GM23338 (cell line): Measurements from ENCODE around the gene COL4A2.

Source experiments
- CREB1 ChIP-seq: fragments of 250-450 bp; sonication (Bioruptor Pico); IDR thresholded peaks from 2 replicates; pipeline ENCODE4 v1.5.0; 2020; ENCODE audit warnings: low read depth, mild to moderate bottlenecking, moderate library complexity
- EZH2 ChIP-seq: fragments of 200-600 bp; sonication (generic); IDR thresholded peaks from one replicate; pipeline ENCODE4 v1.8.0; 2017; ENCODE audit warnings: antibody characterized with exemption, mild to moderate bottlenecking, low read depth; ENCODE audit not compliant: unreplicated experiment
- EZH2phosphoT487 ChIP-seq: fragments of 200-600 bp; sonication (generic); IDR thresholded peaks from one replicate; pipeline ENCODE4 v1.8.1; 2018; ENCODE audit warnings: antibody characterized with exemption; ENCODE audit not compliant: unreplicated experiment
- POLR2AphosphoS5 ChIP-seq: IDR thresholded peaks from 2 replicates; pipeline ENCODE4 v1.6.1; 2016; ENCODE audit warnings: antibody characterized with exemption, low read depth
- ZNF331 ChIP-seq: fragments of 250-450 bp; sonication (Bioruptor Pico); IDR thresholded peaks from 2 replicates; pipeline ENCODE4 v1.5.0; 2020; ENCODE audit warnings: low read depth, mild to moderate bottlenecking, moderate library complexity
- TF ChIP-seq, protein P1 (sequence below), 2 experiments: fragments of 200-600 bp in 1 of 2; sonication (generic) in 1 of 2; conservative IDR thresholded peaks; 2 replicates each; pipeline versions ENCODE4 v1.5.1 to v1.6.1; 2016 to 2017; ENCODE audit warnings: antibody characterized with exemption in 2 of 2, low read depth in 2 of 2, mild to moderate bottlenecking in 2 of 2, moderate library complexity in 1 of 2
- TF ChIP-seq, protein P2 (sequence below): IDR thresholded peaks from one replicate; pipeline ENCODE4 v1.6.1; 2018; ENCODE audit warnings: antibody characterized with exemption; ENCODE audit not compliant: unreplicated experiment

DNA sequence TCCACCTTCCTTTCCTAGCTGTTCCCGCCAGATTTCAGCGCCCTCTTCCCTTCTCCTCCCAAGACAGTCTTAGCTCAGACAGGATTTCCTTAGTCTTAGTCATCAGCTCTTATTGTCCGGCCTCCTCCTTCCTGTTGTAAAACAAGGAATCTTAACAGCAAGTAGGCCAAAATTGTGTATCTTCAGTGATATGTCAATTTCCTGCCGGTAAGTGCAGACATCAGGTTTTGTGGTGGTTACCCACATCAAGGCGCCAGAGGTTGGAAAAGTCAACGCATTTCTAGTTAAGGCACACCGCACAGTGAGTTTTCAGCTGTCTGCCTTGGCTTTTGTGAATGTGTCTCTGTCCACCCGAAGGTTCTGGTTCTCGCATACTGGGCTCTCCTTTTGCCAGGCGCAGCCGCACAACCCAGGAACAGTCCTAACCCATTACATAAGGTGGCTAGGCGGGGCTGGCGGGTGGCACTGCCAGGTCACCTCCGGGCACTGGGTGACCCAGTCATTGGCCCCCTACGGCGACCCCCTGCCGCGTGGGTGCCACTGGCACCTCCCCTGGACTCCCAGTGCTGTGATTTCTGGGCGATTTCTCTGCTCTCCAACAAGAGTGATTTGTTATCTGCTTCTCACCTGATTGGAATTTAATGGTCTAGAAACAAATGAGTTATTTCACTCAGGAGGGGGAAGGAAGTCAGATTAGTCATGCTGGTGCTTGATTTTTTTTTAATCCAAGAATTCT lies 12.9 kb downstream of the COL4A2 start:
- TF ChIP-seq, protein P1, sequence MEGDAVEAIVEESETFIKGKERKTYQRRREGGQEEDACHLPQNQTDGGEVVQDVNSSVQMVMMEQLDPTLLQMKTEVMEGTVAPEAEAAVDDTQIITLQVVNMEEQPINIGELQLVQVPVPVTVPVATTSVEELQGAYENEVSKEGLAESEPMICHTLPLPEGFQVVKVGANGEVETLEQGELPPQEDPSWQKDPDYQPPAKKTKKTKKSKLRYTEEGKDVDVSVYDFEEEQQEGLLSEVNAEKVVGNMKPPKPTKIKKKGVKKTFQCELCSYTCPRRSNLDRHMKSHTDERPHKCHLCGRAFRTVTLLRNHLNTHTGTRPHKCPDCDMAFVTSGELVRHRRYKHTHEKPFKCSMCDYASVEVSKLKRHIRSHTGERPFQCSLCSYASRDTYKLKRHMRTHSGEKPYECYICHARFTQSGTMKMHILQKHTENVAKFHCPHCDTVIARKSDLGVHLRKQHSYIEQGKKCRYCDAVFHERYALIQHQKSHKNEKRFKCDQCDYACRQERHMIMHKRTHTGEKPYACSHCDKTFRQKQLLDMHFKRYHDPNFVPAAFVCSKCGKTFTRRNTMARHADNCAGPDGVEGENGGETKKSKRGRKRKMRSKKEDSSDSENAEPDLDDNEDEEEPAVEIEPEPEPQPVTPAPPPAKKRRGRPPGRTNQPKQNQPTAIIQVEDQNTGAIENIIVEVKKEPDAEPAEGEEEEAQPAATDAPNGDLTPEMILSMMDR (conservative IDR thresholded peaks at IDR 0.05; ENCODE audit: low read depth in 2 of 2), result no peak
- no peak for TF ChIP-seq CREB1 (CRISPR knock-in tag)
- TF ChIP-seq POLR2AphosphoS5, result no peak
- TF ChIP-seq EZH2phosphoT487, result no peak
- no peak for TF ChIP-seq ZNF331
- no peak for TF ChIP-seq EZH2
- TF ChIP-seq, protein P2, sequence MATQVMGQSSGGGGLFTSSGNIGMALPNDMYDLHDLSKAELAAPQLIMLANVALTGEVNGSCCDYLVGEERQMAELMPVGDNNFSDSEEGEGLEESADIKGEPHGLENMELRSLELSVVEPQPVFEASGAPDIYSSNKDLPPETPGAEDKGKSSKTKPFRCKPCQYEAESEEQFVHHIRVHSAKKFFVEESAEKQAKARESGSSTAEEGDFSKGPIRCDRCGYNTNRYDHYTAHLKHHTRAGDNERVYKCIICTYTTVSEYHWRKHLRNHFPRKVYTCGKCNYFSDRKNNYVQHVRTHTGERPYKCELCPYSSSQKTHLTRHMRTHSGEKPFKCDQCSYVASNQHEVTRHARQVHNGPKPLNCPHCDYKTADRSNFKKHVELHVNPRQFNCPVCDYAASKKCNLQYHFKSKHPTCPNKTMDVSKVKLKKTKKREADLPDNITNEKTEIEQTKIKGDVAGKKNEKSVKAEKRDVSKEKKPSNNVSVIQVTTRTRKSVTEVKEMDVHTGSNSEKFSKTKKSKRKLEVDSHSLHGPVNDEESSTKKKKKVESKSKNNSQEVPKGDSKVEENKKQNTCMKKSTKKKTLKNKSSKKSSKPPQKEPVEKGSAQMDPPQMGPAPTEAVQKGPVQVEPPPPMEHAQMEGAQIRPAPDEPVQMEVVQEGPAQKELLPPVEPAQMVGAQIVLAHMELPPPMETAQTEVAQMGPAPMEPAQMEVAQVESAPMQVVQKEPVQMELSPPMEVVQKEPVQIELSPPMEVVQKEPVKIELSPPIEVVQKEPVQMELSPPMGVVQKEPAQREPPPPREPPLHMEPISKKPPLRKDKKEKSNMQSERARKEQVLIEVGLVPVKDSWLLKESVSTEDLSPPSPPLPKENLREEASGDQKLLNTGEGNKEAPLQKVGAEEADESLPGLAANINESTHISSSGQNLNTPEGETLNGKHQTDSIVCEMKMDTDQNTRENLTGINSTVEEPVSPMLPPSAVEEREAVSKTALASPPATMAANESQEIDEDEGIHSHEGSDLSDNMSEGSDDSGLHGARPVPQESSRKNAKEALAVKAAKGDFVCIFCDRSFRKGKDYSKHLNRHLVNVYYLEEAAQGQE, result no peak
